Body of pancreas (tissue), 4 donors: ENCODE measurements around the gene MAML2. TPM values are rescaled to one million over a fixed set of nuclear protein-coding genes. Genes with fewer than 3 reads are reported as not detected.

ENCODE experiments used
- ATAC-seq: fragments of 150-250 bp; one replicate; pipeline ENCODE4 v1.9.1; 2016
- DNase-seq, 4 donors: peaks; one replicate each; pipeline ENCODE4 v3.0.0-alpha.2; 2019
- H3K27ac ChIP-seq, 4 donors: fragments of 200-600 bp; sonication (generic); 1 replicate in 3 of 4; 2 replicates in 1 of 4; pipeline versions ENCODE4 v1.5.1 to v1.6.1; 2016 to 2019; ENCODE audit warnings: mild to moderate bottlenecking in 1 of 4, mixed read lengths in 1 of 4, moderate library complexity in 1 of 4
- H3K27me3 ChIP-seq, 2 donors: fragments of 200-600 bp; sonication (generic); one replicate each; pipeline ENCODE4 v1.6.0; 2016; ENCODE audit warnings: mild to moderate bottlenecking in 1 of 2
- H3K36me3 ChIP-seq, 2 donors: fragments of 200-600 bp; sonication (generic); replicated peaks in 1 of 2; 2 replicates each; pipeline ENCODE4 v1.5.1; 2016; ENCODE audit warnings: low read depth in 2 of 2; ENCODE audit not compliant: insufficient read depth in 1 of 2
- H3K4me1 ChIP-seq: fragments of 200-600 bp; sonication (generic); one replicate; pipeline ENCODE4 v1.6.0; 2016
- H3K4me3 ChIP-seq, 2 donors: fragments of 200-600 bp; sonication (generic); 1 replicate in 1 of 2; 2 replicates in 1 of 2; pipeline ENCODE4 v1.5.1; 2016 to 2019
- H3K9me3 ChIP-seq, 3 donors: fragments of 200-600 bp; sonication (generic); 1 replicate in 2 of 3; 2 replicates in 1 of 3; pipeline ENCODE4 v1.5.1; 2016
- CTCF ChIP-seq, 7 experiments: fragments of 450-650 bp in 4 of 7; fragments of 200-600 bp in 3 of 7; sonication (generic) in 3 of 7; IDR thresholded peaks; one replicate each; pipeline ENCODE4 v1.5.1; 2016 to 2019; ENCODE audit warnings: antibody characterized with exemption in 7 of 7
- POLR2A ChIP-seq, 3 donors: fragments of 450-650 bp; IDR thresholded peaks; one replicate each; pipeline ENCODE4 v1.6.1; 2016; ENCODE audit warnings: antibody characterized with exemption in 3 of 3, mild to moderate bottlenecking in 2 of 3
- WGBS, 2 donors: methylation state at CpG; one replicate each; pipeline ENCODE4 v1.1.5; 2017; 5-methylcytosine and 5-hydroxymethylcytosine counted together
- intact Hi-C: fragments of 100-400 bp; cut with DNase I; formaldehyde crosslinking; loops from one replicate; pipeline ENCODE4 v1.15.1; 2023
- total RNA-seq, 2 donors: library from RNA; depleted of rRNA; stranded (reverse); fragments of >200 nt; gene quantifications; one replicate each; pipeline ENCODE4 v1.1.0, GENCODE V29; 2016

Gene MAML2
- total RNA-seq, 2 donors from 2014 or later: 7.9 to 9.9 TPM

GRCh38 chr11:96180341-96180740, 162.7 kb downstream of the MAML2 start:
- H3K4me1 ChIP-seq: no peaks in the 10 kb centered on the region
- no peaks in the 10 kb centered on the region for H3K27me3 ChIP-seq
- ATAC-seq (no peak), DNase-seq (no peak)
- no peak for TF ChIP-seq POLR2A (IDR thresholded peaks at IDR 0.05)
- no peak for TF ChIP-seq CTCF (IDR thresholded peaks at IDR 0.05)
- no peaks in the 10 kb centered on the region for H3K36me3 ChIP-seq
- intact Hi-C loops: no loop called here
- H3K9me3 ChIP-seq: no peaks in the 10 kb centered on the region
- H3K27ac ChIP-seq: no peak overlapping the region
- H3K4me3 ChIP-seq: no peak overlapping the region

- Histone ChIP-seq H3K4me1 (no peaks in the 10 kb centered on the region), H3K9me3 (no peaks in the 10 kb centered on the region), H3K27ac (no peak overlapping the region), H3K36me3 (no peaks in the 10 kb centered on the region), H3K27me3 (no peaks in the 10 kb centered on the region), H3K4me3 (no peak overlapping the region)
- no peak for ATAC-seq
- TF ChIP-seq CTCF (IDR thresholded peaks at IDR 0.05) (no peak), POLR2A (IDR thresholded peaks at IDR 0.05) (no peak)
- intact Hi-C loops: no loop called here
- no peak for DNase-seq
- 61 to 75% methylated on average over 4 of the region's 4 CpGs for WGBS, 2 donors
These were observed 163.1 kb downstream of the MAML2 start for GRCh38 chr11:96179905-96180304.

GRCh38 chr11:96178887-96179279, 164.1 kb downstream of the MAML2 start:
- ATAC-seq: no peak
- Histone ChIP-seq H3K27ac (no peak overlapping the region), H3K36me3 (no peaks in the 10 kb centered on the region), H3K9me3 (no peaks in the 10 kb centered on the region), H3K4me3 (no peak overlapping the region), H3K27me3 (no peaks in the 10 kb centered on the region), H3K4me1 (no peaks in the 10 kb centered on the region)
- intact Hi-C loops: no loop called here
- no peak for DNase-seq
- 74% methylated on average over 5 to 6 of the region's 6 CpGs for WGBS, 2 donors
- TF ChIP-seq CTCF (IDR thresholded peaks at IDR 0.05): no peak
- no peak for TF ChIP-seq POLR2A (IDR thresholded peaks at IDR 0.05)

GRCh38 chr11:96178049-96178886, 164.7 kb downstream of the MAML2 start:
- no peak for DNase-seq

More at GRCh38 chr11:96178049-96178886, 164.7 kb downstream of the MAML2 start:
- Histone ChIP-seq H3K27ac (no peak overlapping the region), H3K27me3 (no peaks in the 10 kb centered on the region), H3K4me3 (no peak overlapping the region), H3K9me3 (no peaks in the 10 kb centered on the region), H3K4me1 (no peaks in the 10 kb centered on the region), H3K36me3 (no peaks in the 10 kb centered on the region)
- 65 to 66% methylated on average over 12 of the region's 12 CpGs for WGBS, 2 donors
- ATAC-seq: no peak
- intact Hi-C loops: no loop called here
- TF ChIP-seq POLR2A (IDR thresholded peaks at IDR 0.05): no peak
- no peak for TF ChIP-seq CTCF (IDR thresholded peaks at IDR 0.05)
